Naive B cell (primary cell): ENCODE results near the gene LKAAEAR1. TPM values are rescaled to one million over a fixed set of nuclear protein-coding genes. Genes with fewer than 3 reads are reported as not detected.

ENCODE experiments used
- ATAC-seq, 2 donors: fragments of 150-1000 bp; cut with Tn5 transposase; 2 replicates each; pipeline ENCODE4 v1.10.0; 2021; ENCODE audit warnings: low read depth in 2 of 2, mild to moderate bottlenecking in 2 of 2, moderate library complexity in 2 of 2
- DNase-seq: peaks from one replicate; pipeline ENCODE4 v3.0.0; 2022
- H3K27ac Mint-ChIP-seq, 6 donors: one replicate each; pipeline ENCODE4 v1.8.0; 2020 to 2022; ENCODE audit warnings: mild to moderate bottlenecking in 6 of 6, mixed read lengths in 6 of 6, moderate library complexity in 5 of 6, inconsistent platforms in 2 of 6
- H3K27me3 Mint-ChIP-seq, 3 donors: one replicate each; pipeline ENCODE4 v1.8.0; 2021 to 2022; ENCODE audit warnings: mixed read lengths in 3 of 3, mild to moderate bottlenecking in 1 of 3
- H3K36me3 Mint-ChIP-seq, 2 donors: one replicate each; pipeline ENCODE4 v1.8.0; 2020 to 2022; ENCODE audit warnings: mixed read lengths in 2 of 2, inconsistent platforms in 1 of 2, mild to moderate bottlenecking in 1 of 2
- H3K4me1 Mint-ChIP-seq, 3 donors: one replicate each; pipeline ENCODE4 v1.8.0; 2020 to 2022; ENCODE audit warnings: mixed read lengths in 3 of 3, inconsistent platforms in 1 of 3, mild to moderate bottlenecking in 1 of 3, moderate library complexity in 1 of 3
- H3K4me3 Mint-ChIP-seq, 8 donors: one replicate each; pipeline ENCODE4 v1.8.0; 2020 to 2022; ENCODE audit warnings: mild to moderate bottlenecking in 8 of 8, mixed read lengths in 8 of 8, moderate library complexity in 8 of 8, inconsistent platforms in 2 of 8
- H3K9me3 Mint-ChIP-seq, 7 donors: one replicate each; pipeline ENCODE4 v1.8.0; 2020 to 2022; ENCODE audit warnings: mixed read lengths in 7 of 7, mild to moderate bottlenecking in 5 of 7, inconsistent platforms in 2 of 7, moderate library complexity in 1 of 7
- polyA plus RNA-seq, 6 donors: library from polyadenylated mRNA; unstranded; fragments of 300-500 nt; fragmentation: Illumina TruSeq; gene quantifications; one replicate each; pipeline ENCODE4 v1.2.3, GENCODE V29; 2021; ENCODE audit warnings: low read depth in 6 of 6

The LKAAEAR1 gene
- polyA plus RNA-seq, 6 donors from 2014 or later: 0.47 TPM; not detected in 5

- H3K9me3 Mint-ChIP-seq: no peaks in the 10 kb centered on the region
- H3K27ac Mint-ChIP-seq: peak overlapping the region in 1 of 6 donors; percentile 72
- no peak for ATAC-seq
- peaks cover 0 to 6% of the 10 kb centered on the region in 2 donors for H3K36me3 Mint-ChIP-seq
- H3K4me1 Mint-ChIP-seq: peaks cover 5 to 9% (median 6%) of the 10 kb centered on the region in 3 donors
- DNase-seq: no peak
- H3K4me3 Mint-ChIP-seq: no peak overlapping the region
- H3K27me3 Mint-ChIP-seq: peaks cover 0 to 12% (median 0%) of the 10 kb centered on the region in 3 donors
Measured at GRCh38 chr20:64033981-64034493, 50.2 kb downstream of the LKAAEAR1 start.

Other genes with a start within 250 kb of the LKAAEAR1 start
- gene ABHD16B, start 222.9 kb downstream of the LKAAEAR1 start, polyA plus RNA-seq: 1 to 10 TPM in 1 of 6 donors, not detected in 5; 1.1 TPM
- 100 to 1,000 TPM in 1 of 6 donors, 10 to 100 TPM in 5; 61.1 to 105 (median 79.9) TPM for gene TPD52L2, start 219.1 kb downstream of the LKAAEAR1 start, polyA plus RNA-seq
- gene DNAJC5, start 189.3 kb downstream of the LKAAEAR1 start, polyA plus RNA-seq: 1 to 10 TPM in 5 of 6 donors, under 1 TPM in 1; 0.23 to 4.2 (median 3.3) TPM
- 10 to 100 TPM; 11.3 to 62.0 (median 31.7) TPM for gene UCKL1, start 128.0 kb downstream of the LKAAEAR1 start, polyA plus RNA-seq
- gene ZNF512B, start 114.5 kb downstream of the LKAAEAR1 start, polyA plus RNA-seq: under 1 TPM in 5 of 6 donors, not detected in 1; 0.16 to 0.69 (median 0.60) TPM
- gene SAMD10, start 104.8 kb downstream of the LKAAEAR1 start, polyA plus RNA-seq: 1 to 10 TPM; 2.0 to 7.1 (median 5.8) TPM
- 10 to 100 TPM; 46.4 to 83.8 (median 66.9) TPM for gene PRPF6, start 103.3 kb downstream of the LKAAEAR1 start, polyA plus RNA-seq
- gene C20orf204, start 48.2 kb downstream of the LKAAEAR1 start, polyA plus RNA-seq: under 1 TPM in 1 of 6 donors, not detected in 5; 0.05 TPM
- gene SOX18, start 34.8 kb downstream of the LKAAEAR1 start, polyA plus RNA-seq: not detected
- 10 to 100 TPM; 30.2 to 51.5 (median 41.4) TPM for gene TCEA2, start 21.2 kb downstream of the LKAAEAR1 start, polyA plus RNA-seq
- 100 to 1,000 TPM; 112 to 170 (median 132) TPM for gene RGS19, start 4.9 kb downstream of the LKAAEAR1 start, polyA plus RNA-seq
- 1 to 10 TPM in 5 of 6 donors, under 1 TPM in 1; 0.91 to 3.4 (median 2.3) TPM for gene OPRL1, start 4.3 kb downstream of the LKAAEAR1 start, polyA plus RNA-seq
- not detected for gene NPBWR2, start 23.2 kb upstream of the LKAAEAR1 start, polyA plus RNA-seq
- gene MYT1, start 80.1 kb upstream of the LKAAEAR1 start, polyA plus RNA-seq: not detected
- 100 to 1,000 TPM in 1 of 6 donors, 10 to 100 TPM in 5; 47.3 to 127 (median 72.2) TPM for gene PCMTD2, start 171.3 kb upstream of the LKAAEAR1 start, polyA plus RNA-seq